ENCODE results near the gene GAST.

The GAST gene

GRCh38 chr17:41733348-41734138 lies 21.4 kb downstream of the GAST start:
- H3K4me3 ChIP-seq (ENCODE audit: low read depth, low read length): peak overlapping the region; percentile 57
- DNase-seq (ENCODE audit: low read depth): no peak
- TF ChIP-seq CTCF (IDR thresholded peaks at IDR 0.05; ENCODE audit: control insufficient read depth, extremely low read depth, insufficient read depth): no peak

- peak within 1 kb of the TSS; percentile 57 for H3K4me3 ChIP-seq (ENCODE audit: low read depth, low read length)
- TF ChIP-seq CTCF (IDR thresholded peaks at IDR 0.05; ENCODE audit: control insufficient read depth, extremely low read depth, insufficient read depth): no peak
- no peak for DNase-seq (ENCODE audit: low read depth)
Measured at GRCh38 chr17:41734139-41734948, 22.2 kb downstream of the GAST start, which contains the start of gene HAP1. HAP1 (minus strand) TSS chr17:41734643; CDS start chr17:41734634, 9 bp downstream.

- H3K4me3 ChIP-seq (ENCODE audit: low read depth, low read length): peak overlapping the region; percentile 57
- TF ChIP-seq CTCF (IDR thresholded peaks at IDR 0.05; ENCODE audit: control insufficient read depth, extremely low read depth, insufficient read depth): no peak
- no peak for DNase-seq (ENCODE audit: low read depth)
Measured at GRCh38 chr17:41734949-41735313, 22.8 kb downstream of the GAST start.

GRCh38 chr17:41735744-41736143 lies 23.6 kb downstream of the GAST start:
- no peak for TF ChIP-seq CTCF (IDR thresholded peaks at IDR 0.05; ENCODE audit: control insufficient read depth, extremely low read depth, insufficient read depth)
- no peak for DNase-seq (ENCODE audit: low read depth)
- no peak overlapping the region for H3K4me3 ChIP-seq (ENCODE audit: low read depth, low read length)

GRCh38 chr17:41736983-41737679 lies 25.0 kb downstream of the GAST start:
- no peak for DNase-seq (ENCODE audit: low read depth)
- TF ChIP-seq CTCF (IDR thresholded peaks at IDR 0.05; ENCODE audit: control insufficient read depth, extremely low read depth, insufficient read depth): no peak
- H3K4me3 ChIP-seq (ENCODE audit: low read depth, low read length): no peak overlapping the region

- no peak overlapping the region for H3K4me3 ChIP-seq (ENCODE audit: low read depth, low read length)
- no peak for TF ChIP-seq CTCF (IDR thresholded peaks at IDR 0.05; ENCODE audit: control insufficient read depth, extremely low read depth, insufficient read depth)
- DNase-seq (ENCODE audit: low read depth): no peak
Measured at GRCh38 chr17:41737680-41738023, 25.5 kb downstream of the GAST start.
